ENCODE data around the gene NLRX1. TPM values are rescaled to one million over a fixed set of nuclear protein-coding genes. Genes with fewer than 3 reads are reported as not detected.
"Not testable (repeated sequence)": the region's sequence is repeated elsewhere in the genome, so short reads cannot be mapped to it uniquely, and the experiment has no call there.

NLRX1 gene
- total and polyA plus RNA-seq, 2 donors (not counting 1 experiment from before 2014, with no cell fraction given), result 6.6 to 21.3 TPM

DNA sequence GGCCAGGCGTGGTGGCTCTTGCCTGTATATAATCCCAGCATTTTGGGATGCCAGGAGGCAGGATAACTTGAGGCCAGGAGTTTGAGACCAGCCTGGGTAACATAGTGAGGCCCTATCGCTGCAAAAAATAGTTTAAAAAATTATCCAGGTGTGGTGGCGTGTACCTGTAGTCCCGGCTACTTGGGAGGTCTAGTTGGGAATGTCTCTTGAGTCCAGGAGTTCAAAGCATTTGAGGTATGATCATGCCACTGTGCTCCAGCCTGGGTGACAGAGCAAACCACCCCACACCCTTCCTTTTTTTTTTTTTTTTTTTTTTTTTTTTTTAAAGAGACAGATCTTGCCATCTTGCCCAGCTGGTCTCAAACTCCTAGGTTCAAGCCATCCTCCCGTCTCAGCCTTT is 54.4 kb downstream of the NLRX1 start:
- no peak overlapping the region for H3K4me3 ChIP-seq (replicated peaks in 1 of 4; ENCODE audit: control extremely low read depth in 1 of 4, insufficient read depth in 1 of 4, low read depth in 3 of 4, low read length in 4 of 4)
- no peaks in the 10 kb centered on the region for H4K20me1 ChIP-seq (ENCODE audit: control insufficient read depth, extremely low read depth, insufficient read depth, low read length)
- H3K9ac ChIP-seq (ENCODE audit: insufficient read depth, low read length), result no peak overlapping the region
- peaks cover 53% of the 10 kb centered on the region for H3K79me2 ChIP-seq (ENCODE audit: control insufficient read depth, insufficient read depth, low read length)
- no peak for DNase-seq (ENCODE audit: low read depth in 2 of 2)
- TF ChIP-seq, protein P1, sequence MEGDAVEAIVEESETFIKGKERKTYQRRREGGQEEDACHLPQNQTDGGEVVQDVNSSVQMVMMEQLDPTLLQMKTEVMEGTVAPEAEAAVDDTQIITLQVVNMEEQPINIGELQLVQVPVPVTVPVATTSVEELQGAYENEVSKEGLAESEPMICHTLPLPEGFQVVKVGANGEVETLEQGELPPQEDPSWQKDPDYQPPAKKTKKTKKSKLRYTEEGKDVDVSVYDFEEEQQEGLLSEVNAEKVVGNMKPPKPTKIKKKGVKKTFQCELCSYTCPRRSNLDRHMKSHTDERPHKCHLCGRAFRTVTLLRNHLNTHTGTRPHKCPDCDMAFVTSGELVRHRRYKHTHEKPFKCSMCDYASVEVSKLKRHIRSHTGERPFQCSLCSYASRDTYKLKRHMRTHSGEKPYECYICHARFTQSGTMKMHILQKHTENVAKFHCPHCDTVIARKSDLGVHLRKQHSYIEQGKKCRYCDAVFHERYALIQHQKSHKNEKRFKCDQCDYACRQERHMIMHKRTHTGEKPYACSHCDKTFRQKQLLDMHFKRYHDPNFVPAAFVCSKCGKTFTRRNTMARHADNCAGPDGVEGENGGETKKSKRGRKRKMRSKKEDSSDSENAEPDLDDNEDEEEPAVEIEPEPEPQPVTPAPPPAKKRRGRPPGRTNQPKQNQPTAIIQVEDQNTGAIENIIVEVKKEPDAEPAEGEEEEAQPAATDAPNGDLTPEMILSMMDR (conservative IDR thresholded peaks at IDR 0.05 in 1 of 2, IDR thresholded peaks at IDR 0.05 in 1 of 2; ENCODE audit: low read depth in 1 of 2, low read length in 2 of 2), result no peak
- no peak for TF ChIP-seq EZH2 (IDR thresholded peaks at IDR 0.05; ENCODE audit: low read length, missing control alignments)
- peaks cover 3% of the 10 kb centered on the region for H3K4me1 ChIP-seq (ENCODE audit: control insufficient read depth, extremely low read depth, insufficient read depth, low read length)
- H3K4me2 ChIP-seq (ENCODE audit: extremely low read depth, insufficient read depth, low read length), result no peak overlapping the region
- H2AFZ ChIP-seq (ENCODE audit: low read length), result no peak overlapping the region
- no peaks in the 10 kb centered on the region for H3K36me3 ChIP-seq (ENCODE audit: control insufficient read depth, insufficient read depth, low read length)
- peak overlapping the region; percentile 51 for H3K27ac ChIP-seq (ENCODE audit: insufficient read depth, low read length)
- no peaks in the 10 kb centered on the region for H3K9me3 ChIP-seq (ENCODE audit: control insufficient read depth, insufficient read depth, low read depth, low read length)
- no peaks in the 10 kb centered on the region for H3K27me3 ChIP-seq (ENCODE audit: control insufficient read depth, insufficient read depth, low read length)

DNA sequence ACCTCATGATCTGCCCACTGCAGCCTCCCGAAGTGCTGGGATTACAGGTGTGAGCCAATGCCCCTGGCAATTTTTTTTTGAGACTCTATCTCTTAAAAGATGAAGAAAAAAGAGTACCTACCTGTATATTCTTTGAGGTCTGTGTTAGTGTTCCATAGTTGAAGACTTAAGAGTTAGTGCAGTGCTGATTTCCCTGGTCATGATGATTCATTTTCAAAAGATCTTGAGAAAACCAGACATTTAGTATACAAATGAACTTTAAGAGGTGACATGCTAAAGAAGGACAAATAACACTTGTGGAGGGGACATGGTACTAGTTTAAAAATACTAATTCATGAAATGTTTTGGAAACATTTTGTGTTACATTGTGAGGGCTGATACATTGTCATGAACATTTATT is 55.3 kb downstream of the NLRX1 start:
- peak; percentile 28 to 61 for DNase-seq (ENCODE audit: low read depth in 2 of 2)
- Histone ChIP-seq H3K4me2 (ENCODE audit: extremely low read depth, insufficient read depth, low read length) (no peak overlapping the region), H3K4me3 (replicated peaks in 1 of 4; ENCODE audit: control extremely low read depth in 1 of 4, insufficient read depth in 1 of 4, low read depth in 3 of 4, low read length in 4 of 4) (no peak overlapping the region), H3K9me3 (ENCODE audit: control insufficient read depth, insufficient read depth, low read depth, low read length) (no peaks in the 10 kb centered on the region), H3K36me3 (ENCODE audit: control insufficient read depth, insufficient read depth, low read length) (no peaks in the 10 kb centered on the region), H2AFZ (ENCODE audit: low read length) (no peak overlapping the region), H3K9ac (ENCODE audit: insufficient read depth, low read length) (no peak overlapping the region), H4K20me1 (ENCODE audit: control insufficient read depth, extremely low read depth, insufficient read depth, low read length) (no peaks in the 10 kb centered on the region), H3K27me3 (ENCODE audit: control insufficient read depth, insufficient read depth, low read length) (no peaks in the 10 kb centered on the region), H3K79me2 (ENCODE audit: control insufficient read depth, insufficient read depth, low read length) (peaks cover 56% of the 10 kb centered on the region), H3K27ac (ENCODE audit: insufficient read depth, low read length) (no peak overlapping the region), H3K4me1 (ENCODE audit: control insufficient read depth, extremely low read depth, insufficient read depth, low read length) (peaks cover 3% of the 10 kb centered on the region)
- TF ChIP-seq, protein P1 (conservative IDR thresholded peaks at IDR 0.05 in 1 of 2, IDR thresholded peaks at IDR 0.05 in 1 of 2; ENCODE audit: low read depth in 1 of 2, low read length in 2 of 2), result no peak
- TF ChIP-seq EZH2 (IDR thresholded peaks at IDR 0.05; ENCODE audit: low read length, missing control alignments), result no peak

DNA sequence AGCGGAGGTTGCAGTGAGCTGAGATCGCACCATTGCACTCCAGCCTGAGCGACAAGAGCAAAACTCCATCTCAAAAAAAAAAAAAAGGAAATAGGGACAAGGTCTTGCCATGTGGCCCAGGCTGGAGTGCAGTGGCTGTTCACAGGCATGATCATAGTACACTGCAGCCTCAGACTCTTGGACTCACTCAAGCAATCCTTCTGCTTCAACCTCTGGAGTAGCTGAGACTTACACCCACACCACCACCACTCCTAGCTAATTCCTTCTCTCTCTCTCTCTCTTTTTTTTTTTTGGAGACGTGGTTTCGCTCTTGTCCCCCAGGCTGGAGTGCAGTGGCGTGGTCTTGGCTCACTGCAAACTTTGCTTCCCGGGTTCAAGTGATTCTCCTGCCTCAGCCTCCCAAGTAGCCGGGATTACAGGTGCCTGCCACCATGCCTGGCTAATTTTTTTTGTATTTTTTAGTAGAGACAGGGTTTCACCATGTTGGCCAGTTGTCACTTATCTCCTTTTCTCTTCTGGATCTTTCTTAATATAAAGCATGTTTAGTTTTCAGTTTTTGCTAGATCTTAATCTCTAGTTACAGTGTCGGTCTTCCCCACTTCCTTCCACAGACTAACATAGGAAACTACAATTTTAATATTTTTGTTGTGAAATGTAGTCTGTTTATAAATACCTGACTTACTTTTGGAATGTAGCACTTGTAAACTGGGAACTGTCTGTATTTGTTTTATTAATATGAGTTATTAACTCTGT is 60.2 kb downstream of the NLRX1 start:
- H3K9me3 ChIP-seq (ENCODE audit: control insufficient read depth, insufficient read depth, low read depth, low read length); H4K20me1 ChIP-seq (ENCODE audit: control insufficient read depth, extremely low read depth, insufficient read depth, low read length); H3K4me3 ChIP-seq (replicated peaks in 1 of 4; ENCODE audit: control extremely low read depth in 1 of 4, insufficient read depth in 1 of 4, low read depth in 3 of 4, low read length in 4 of 4); H3K9ac ChIP-seq (ENCODE audit: insufficient read depth, low read length); H2AFZ ChIP-seq (ENCODE audit: low read length); DNase-seq (ENCODE audit: low read depth in 2 of 2); H3K27me3 ChIP-seq (ENCODE audit: control insufficient read depth, insufficient read depth, low read length); H3K27ac ChIP-seq (ENCODE audit: insufficient read depth, low read length); H3K4me1 ChIP-seq (ENCODE audit: control insufficient read depth, extremely low read depth, insufficient read depth, low read length); H3K4me2 ChIP-seq (ENCODE audit: extremely low read depth, insufficient read depth, low read length); H3K36me3 ChIP-seq (ENCODE audit: control insufficient read depth, insufficient read depth, low read length): not testable (repeated sequence)
- peaks cover 42% of the 10 kb centered on the region for H3K79me2 ChIP-seq (ENCODE audit: control insufficient read depth, insufficient read depth, low read length)
